ENCODE data around the gene ELF2.

- TF ChIP-seq CTCF (IDR thresholded peaks at IDR 0.05) (no peak), POLR2AphosphoS5 (IDR thresholded peaks at IDR 0.05) (no peak), POLR2A (IDR thresholded peaks at IDR 0.05) (no peak)
These were observed 122.1 kb downstream of the ELF2 start for GRCh38 chr4:139054791-139055505.

All from breast epithelium (tissue), 3 donors.